ENCODE data around the gene KIF17.

GRCh38 chr1:20618550-20618949 lies 99.3 kb downstream of the KIF17 start:
- no peak for TF ChIP-seq CTCF (IDR thresholded peaks at IDR 0.05)
- no peak for TF ChIP-seq EZH2phosphoT487 (IDR thresholded peaks at IDR 0.05)

Data from neural progenitor cell (in vitro differentiated cells).